CD4-positive, alpha-beta T cell (primary cell): ENCODE data around the gene CEP70. TPM values are rescaled to one million over a fixed set of nuclear protein-coding genes. Genes with fewer than 3 reads are reported as not detected.

Experiments
- ATAC-seq: fragments of 200-7000 bp; cut with Tn5 transposase; one replicate; pipeline ENCODE4 v1.10.0; 2022; ENCODE audit warnings: mild to moderate bottlenecking; ENCODE audit not compliant: poor library complexity
- CTCF ChIA-PET: fragments of 350-600 bp; sonication (Branson Sonifier 250); formaldehyde crosslinking; loops from one replicate; lab custom pipeline; 2021; ENCODE audit warnings: antibody characterized with exemption, inconsistent platforms; lab: Charles Lee
- POLR2A ChIA-PET: fragments of 350-600 bp; sonication (Branson Sonifier 250); formaldehyde crosslinking; loops from one replicate; lab custom pipeline; 2021; ENCODE audit warnings: antibody characterized with exemption, inconsistent platforms; lab: Charles Lee
- DNase-seq, 14 experiments: peaks; one replicate each; pipeline ENCODE4 v3.0.0-alpha.2; 2013 to 2020; ENCODE audit warnings: mixed read lengths in 2 of 14
- H3K27ac ChIP-seq, 2 donors: one replicate each; pipeline versions ENCODE4 v1.5.1 to v1.7.0; 2013; ENCODE audit warnings: low read length in 2 of 2, low read depth in 1 of 2, mild to moderate bottlenecking in 1 of 2
- H3K27me3 ChIP-seq, 2 experiments: 1 replicate in 1 of 2; 2 replicates in 1 of 2; pipeline versions ENCODE4 v1.6.1 to v1.7.0; 2013; ENCODE audit warnings: low read length in 2 of 2, control low read depth in 1 of 2, mild to moderate bottlenecking in 1 of 2, moderate library complexity in 1 of 2; ENCODE audit not compliant: insufficient read depth in 2 of 2, control insufficient read depth in 1 of 2
- H3K36me3 ChIP-seq: one replicate; pipeline ENCODE4 v1.6.1; 2013; ENCODE audit warnings: low read length, control low read depth; ENCODE audit not compliant: insufficient read depth
- H3K4me1 ChIP-seq: one replicate; pipeline ENCODE4 v1.6.1; 2013; ENCODE audit warnings: low read length, control low read depth; ENCODE audit not compliant: insufficient read depth
- H3K4me3 ChIP-seq: one replicate; pipeline ENCODE4 v1.5.1; 2013; ENCODE audit warnings: mild to moderate bottlenecking, low read length, moderate library complexity
- H3K9me3 ChIP-seq, 2 experiments: 1 replicate in 1 of 2; 2 replicates in 1 of 2; pipeline versions ENCODE4 v1.6.1 to v1.7.0; 2013; ENCODE audit warnings: low read length in 2 of 2, mild to moderate bottlenecking in 2 of 2, control low read depth in 1 of 2, moderate library complexity in 1 of 2; ENCODE audit not compliant: control insufficient read depth in 1 of 2, insufficient read depth in 1 of 2
- H3K27ac Mint-ChIP-seq: one replicate; pipeline ENCODE4 v1.8.0; 2020; ENCODE audit warnings: mixed read lengths
- H3K27me3 Mint-ChIP-seq: one replicate; pipeline ENCODE4 v1.8.0; 2021; ENCODE audit warnings: mixed read lengths
- H3K36me3 Mint-ChIP-seq: one replicate; pipeline ENCODE4 v1.8.0; 2021; ENCODE audit warnings: low read depth, mixed read lengths
- H3K4me1 Mint-ChIP-seq: one replicate; pipeline ENCODE4 v1.8.0; 2021; ENCODE audit warnings: low read depth, mixed read lengths
- H3K4me3 Mint-ChIP-seq: one replicate; pipeline ENCODE4 v1.8.0; 2020; ENCODE audit warnings: mild to moderate bottlenecking, mixed read lengths
- H3K9me3 Mint-ChIP-seq: one replicate; pipeline ENCODE4 v1.8.0; 2020; ENCODE audit warnings: mixed read lengths
- intact Hi-C, 2 experiments: fragments of 100-400 bp; cut with DNase I in 1 of 2; cut with micrococcal nuclease in 1 of 2; formaldehyde crosslinking; loops; one replicate each; pipeline versions ENCODE4 v1.15.1 to v1.9.0; 2023 to 2025; cut with DNase I, micrococcal nuclease
- total RNA-seq, 174 experiments: library from RNA in 2 of 174; stranded (reverse) in 2 of 174; gene quantifications; one replicate each; pipeline ENCODE4 v1.2.3 and lab custom pipeline; 2021 to 2026
- TF ChIP-seq, protein P1 (sequence below): fragments of 200-600 bp; IDR thresholded peaks from one replicate; pipeline ENCODE4 v1.8.0; 2022; ENCODE audit warnings: antibody characterized with exemption, mild to moderate bottlenecking

CEP70 gene
- total RNA-seq, 2 experiments from 2014 or later = 21.5 to 23.0 TPM

DNA sequence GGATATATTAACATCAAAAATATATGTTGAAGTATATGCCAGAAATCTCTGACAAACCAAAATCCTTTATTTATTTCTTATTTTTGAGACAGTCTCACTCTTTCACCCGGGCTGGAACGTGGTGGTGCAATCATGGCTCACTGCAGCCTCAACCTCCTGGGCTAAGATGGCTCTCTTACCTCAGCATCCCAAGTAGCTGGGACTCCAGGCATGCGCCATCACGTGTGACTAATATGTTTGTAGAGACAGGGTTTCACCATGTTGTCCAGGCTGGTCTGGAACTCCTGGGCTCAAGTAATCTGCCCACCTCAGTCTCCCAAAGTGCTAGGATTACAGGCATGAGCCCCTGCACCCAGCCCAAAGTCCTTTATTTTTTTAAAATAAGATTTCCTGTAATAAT lies 26.4 kb upstream of the CEP70 start:
- ChIA-PET CTCF (no interaction called here), POLR2A (no interaction called here)
- no peak overlapping the region for H3K4me3 Mint-ChIP-seq
- ATAC-seq = no peak
- TF ChIP-seq, protein P1, sequence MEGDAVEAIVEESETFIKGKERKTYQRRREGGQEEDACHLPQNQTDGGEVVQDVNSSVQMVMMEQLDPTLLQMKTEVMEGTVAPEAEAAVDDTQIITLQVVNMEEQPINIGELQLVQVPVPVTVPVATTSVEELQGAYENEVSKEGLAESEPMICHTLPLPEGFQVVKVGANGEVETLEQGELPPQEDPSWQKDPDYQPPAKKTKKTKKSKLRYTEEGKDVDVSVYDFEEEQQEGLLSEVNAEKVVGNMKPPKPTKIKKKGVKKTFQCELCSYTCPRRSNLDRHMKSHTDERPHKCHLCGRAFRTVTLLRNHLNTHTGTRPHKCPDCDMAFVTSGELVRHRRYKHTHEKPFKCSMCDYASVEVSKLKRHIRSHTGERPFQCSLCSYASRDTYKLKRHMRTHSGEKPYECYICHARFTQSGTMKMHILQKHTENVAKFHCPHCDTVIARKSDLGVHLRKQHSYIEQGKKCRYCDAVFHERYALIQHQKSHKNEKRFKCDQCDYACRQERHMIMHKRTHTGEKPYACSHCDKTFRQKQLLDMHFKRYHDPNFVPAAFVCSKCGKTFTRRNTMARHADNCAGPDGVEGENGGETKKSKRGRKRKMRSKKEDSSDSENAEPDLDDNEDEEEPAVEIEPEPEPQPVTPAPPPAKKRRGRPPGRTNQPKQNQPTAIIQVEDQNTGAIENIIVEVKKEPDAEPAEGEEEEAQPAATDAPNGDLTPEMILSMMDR = no peak
- no peaks in the 10 kb centered on the region for H3K4me1 ChIP-seq
- H3K9me3 ChIP-seq = no peaks in the 10 kb centered on the region
- H3K27ac ChIP-seq = no peak overlapping the region
- no peaks in the 10 kb centered on the region for H3K9me3 Mint-ChIP-seq
- no peak overlapping the region for H3K27ac Mint-ChIP-seq
- no peak overlapping the region for H3K4me3 ChIP-seq
- intact Hi-C loops = no loop called here
- no peaks in the 10 kb centered on the region for H3K27me3 Mint-ChIP-seq
- H3K36me3 Mint-ChIP-seq = no peaks in the 10 kb centered on the region
- DNase-seq = no peak
- H3K4me1 Mint-ChIP-seq = no peaks in the 10 kb centered on the region
- H3K27me3 ChIP-seq = no peaks in the 10 kb centered on the region
- no peaks in the 10 kb centered on the region for H3K36me3 ChIP-seq

DNA sequence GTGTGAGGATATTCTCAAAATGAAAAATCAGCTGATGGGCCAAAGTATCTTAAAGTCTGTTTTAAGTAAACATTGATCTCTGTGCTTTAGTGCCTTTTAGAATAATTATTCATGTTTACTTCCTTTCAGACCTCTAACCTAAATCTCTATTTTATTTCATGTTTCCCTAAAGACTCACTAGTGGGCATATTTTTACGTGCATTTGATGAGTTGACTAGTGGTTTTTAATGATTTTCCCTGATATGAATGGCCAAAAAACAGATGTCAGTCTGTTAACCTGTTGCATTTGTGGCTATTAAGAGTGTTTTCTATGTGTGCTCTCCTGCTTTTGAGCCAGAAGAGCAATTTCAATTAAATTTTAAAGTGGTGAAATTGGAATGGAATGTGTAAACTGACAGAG lies 21.4 kb upstream of the CEP70 start:
- no peak for DNase-seq
- Histone ChIP-seq H3K9me3 (no peaks in the 10 kb centered on the region), H3K27ac (no peak overlapping the region), H3K4me3 (no peak overlapping the region), H3K4me1 (no peaks in the 10 kb centered on the region), H3K36me3 (no peaks in the 10 kb centered on the region), H3K27me3 (no peaks in the 10 kb centered on the region)
- peaks cover 4% of the 10 kb centered on the region for H3K4me1 Mint-ChIP-seq
- no peaks in the 10 kb centered on the region for H3K27me3 Mint-ChIP-seq
- H3K27ac Mint-ChIP-seq = no peak overlapping the region
- H3K9me3 Mint-ChIP-seq = no peaks in the 10 kb centered on the region
- no peak for ATAC-seq
- no peak overlapping the region for H3K4me3 Mint-ChIP-seq
- TF ChIP-seq, protein P1 = no peak
- peaks cover 4% of the 10 kb centered on the region for H3K36me3 Mint-ChIP-seq
- intact Hi-C loops = no loop called here
- CTCF ChIA-PET = no interaction called here
- POLR2A ChIA-PET = no interaction called here

GRCh38 chr3:138609898-138610266 lies 15.8 kb upstream of the CEP70 start:
- TF ChIP-seq, protein P1 = no peak
- ChIA-PET CTCF (interaction anchor here (1.7 kb wide), 1 partner anchor 15 kb away, joined by 6 read pairs; the partner anchor contains the start of gene CEP70), POLR2A (interaction anchor here (0.7 to 4.9 kb wide), 5 partner anchors 15 to 313 kb away, joined by 3 to 75 read pairs (median 5); partner anchors contain the start of gene CEP70)
- DNase-seq (no peak), ATAC-seq (no peak)
- Mint-ChIP-seq H3K9me3 (peaks cover 2% of the 10 kb centered on the region), H3K4me3 (peak overlapping the region; percentile 94), H3K27me3 (peaks cover 6% of the 10 kb centered on the region), H3K27ac (peak overlapping the region; percentile 98), H3K4me1 (peaks cover 22% of the 10 kb centered on the region), H3K36me3 (peaks cover 27% of the 10 kb centered on the region)
- intact Hi-C loops = loop anchor here (2.0 to 5.0 kb wide), 2 partner anchors 15 to 227 kb away; partner anchors contain the start of gene CEP70 (in 2 of the 2)
- H3K27ac ChIP-seq = peak overlapping the region in 1 of 2 donors; percentile 45
- no peaks in the 10 kb centered on the region for H3K9me3 ChIP-seq
- H3K4me1 ChIP-seq = peaks cover 15% of the 10 kb centered on the region
- no peaks in the 10 kb centered on the region for H3K27me3 ChIP-seq
- H3K4me3 ChIP-seq = peak overlapping the region; percentile 70
- H3K36me3 ChIP-seq = no peaks in the 10 kb centered on the region
